HG02973 (cell line): Measurements from ENCODE around the gene BCAS4.

Experiments used
- ATAC-seq: cut with Tn5 transposase; IDR thresholded peaks from one replicate; pipeline ENCODE4 v1.9.1; 2021; ENCODE audit warnings: moderate library complexity; ENCODE audit not compliant: unreplicated experiment

The BCAS4 gene

GRCh38 chr20:50901301-50901700 lies 106.4 kb downstream of the BCAS4 start:
- ATAC-seq, result no peak

GRCh38 chr20:50903353-50904051 lies 108.6 kb downstream of the BCAS4 start:
- no peak for ATAC-seq

GRCh38 chr20:50904067-50904570 lies 109.3 kb downstream of the BCAS4 start:
- no peak for ATAC-seq

GRCh38 chr20:50909413-50909812 lies 114.6 kb downstream of the BCAS4 start:
- ATAC-seq, result no peak

GRCh38 chr20:50911030-50911429 lies 116.2 kb downstream of the BCAS4 start:
- no peak for ATAC-seq

- ATAC-seq, result peak; percentile 49
These were observed 116.9 kb downstream of the BCAS4 start for GRCh38 chr20:50911716-50912115.

- ATAC-seq, result no peak
These were observed 119.0 kb downstream of the BCAS4 start for GRCh38 chr20:50913690-50914375.

GRCh38 chr20:50915424-50915823 lies 120.6 kb downstream of the BCAS4 start:
- no peak for ATAC-seq

GRCh38 chr20:50916257-50916656 lies 121.4 kb downstream of the BCAS4 start:
- ATAC-seq, result no peak

GRCh38 chr20:50916934-50917333 lies 122.1 kb downstream of the BCAS4 start:
- no peak for ATAC-seq

GRCh38 chr20:50918403-50918802 lies 123.5 kb downstream of the BCAS4 start:
- ATAC-seq, result no peak

GRCh38 chr20:50919567-50919966 lies 124.7 kb downstream of the BCAS4 start:
- no peak for ATAC-seq

GRCh38 chr20:50920997-50921396 lies 126.1 kb downstream of the BCAS4 start:
- no peak for ATAC-seq

- no peak for ATAC-seq
These were observed 127.1 kb downstream of the BCAS4 start for GRCh38 chr20:50921803-50922501.

- ATAC-seq, result no peak
These were observed 129.5 kb downstream of the BCAS4 start for GRCh38 chr20:50924261-50924920.

GRCh38 chr20:50926530-50926929 lies 131.7 kb downstream of the BCAS4 start:
- no peak for ATAC-seq
